ENCODE data around the gene EIF2AK2. TPM values are rescaled to one million over a fixed set of nuclear protein-coding genes. Genes with fewer than 3 reads are reported as not detected.
A peak's percentile ranks its signal among the peaks of the same experiment; 100 is the strongest.

The EIF2AK2 gene
- total and polyA plus RNA-seq, 2 experiments from 2014 or later: 33.8 to 35.5 TPM

DNA sequence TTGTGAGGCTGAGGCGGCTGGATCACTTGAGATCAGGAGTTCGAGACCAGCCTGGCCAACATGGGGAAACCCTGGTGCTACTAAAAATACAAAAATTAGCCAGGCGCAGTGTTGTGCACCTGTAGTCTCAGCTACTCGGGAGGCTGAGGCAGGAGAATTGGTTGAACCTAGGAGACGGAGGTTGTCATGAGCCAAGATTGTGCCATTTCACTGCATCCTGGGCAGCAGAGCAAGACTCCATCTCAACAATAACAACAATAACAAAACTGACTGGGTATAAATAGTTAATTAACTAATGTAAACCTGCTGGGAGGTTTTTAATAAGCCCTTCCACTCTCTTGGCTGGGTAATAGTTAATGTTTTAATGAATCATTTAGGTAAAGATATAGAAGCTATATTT is 23.9 kb upstream of the EIF2AK2 start:
- Mint-ChIP-seq H3K4me1 (peaks cover 25% of the 10 kb centered on the region), H3K27ac (peak overlapping the region; percentile 14; the same call in 1 of the 2 replicates), H3K36me3 (ENCODE audit: low read depth) (no peaks in the 10 kb centered on the region), H3K9me3 (no peaks in the 10 kb centered on the region; the same call in 2 of the 3 replicates), H3K4me3 (no peak overlapping the region), H3K27me3 (ENCODE audit: insufficient read depth, low read depth, poor library complexity) (peaks cover 4% of the 10 kb centered on the region)
- ATAC-seq (no peak), DNase-seq (ENCODE audit: low spot score) (no peak)
- Histone ChIP-seq H3K4me1 (ENCODE audit: insufficient read depth) (peaks cover 16% of the 10 kb centered on the region), H4K20me1 (replicated peaks; ENCODE audit: insufficient read depth) (no peaks in the 10 kb centered on the region), H3K27me3 (ENCODE audit: insufficient read depth) (no peaks in the 10 kb centered on the region), H3K4me3 (no peak overlapping the region), H3K4me2 (no peak overlapping the region), H3K36me3 (ENCODE audit: insufficient read depth) (no peaks in the 10 kb centered on the region), H3K27ac (ENCODE audit: low read depth) (no peak overlapping the region), H3K9me2 (ENCODE audit: insufficient read depth) (no peaks in the 10 kb centered on the region), H3K79me2 (replicated peaks; ENCODE audit: insufficient read depth) (no peaks in the 10 kb centered on the region), H2AFZ (no peak overlapping the region), H3F3A (replicated peaks; ENCODE audit: low read depth) (peaks cover 5% of the 10 kb centered on the region; the same call in 1 of the 2 replicates)
- TF ChIP-seq, protein P1, sequence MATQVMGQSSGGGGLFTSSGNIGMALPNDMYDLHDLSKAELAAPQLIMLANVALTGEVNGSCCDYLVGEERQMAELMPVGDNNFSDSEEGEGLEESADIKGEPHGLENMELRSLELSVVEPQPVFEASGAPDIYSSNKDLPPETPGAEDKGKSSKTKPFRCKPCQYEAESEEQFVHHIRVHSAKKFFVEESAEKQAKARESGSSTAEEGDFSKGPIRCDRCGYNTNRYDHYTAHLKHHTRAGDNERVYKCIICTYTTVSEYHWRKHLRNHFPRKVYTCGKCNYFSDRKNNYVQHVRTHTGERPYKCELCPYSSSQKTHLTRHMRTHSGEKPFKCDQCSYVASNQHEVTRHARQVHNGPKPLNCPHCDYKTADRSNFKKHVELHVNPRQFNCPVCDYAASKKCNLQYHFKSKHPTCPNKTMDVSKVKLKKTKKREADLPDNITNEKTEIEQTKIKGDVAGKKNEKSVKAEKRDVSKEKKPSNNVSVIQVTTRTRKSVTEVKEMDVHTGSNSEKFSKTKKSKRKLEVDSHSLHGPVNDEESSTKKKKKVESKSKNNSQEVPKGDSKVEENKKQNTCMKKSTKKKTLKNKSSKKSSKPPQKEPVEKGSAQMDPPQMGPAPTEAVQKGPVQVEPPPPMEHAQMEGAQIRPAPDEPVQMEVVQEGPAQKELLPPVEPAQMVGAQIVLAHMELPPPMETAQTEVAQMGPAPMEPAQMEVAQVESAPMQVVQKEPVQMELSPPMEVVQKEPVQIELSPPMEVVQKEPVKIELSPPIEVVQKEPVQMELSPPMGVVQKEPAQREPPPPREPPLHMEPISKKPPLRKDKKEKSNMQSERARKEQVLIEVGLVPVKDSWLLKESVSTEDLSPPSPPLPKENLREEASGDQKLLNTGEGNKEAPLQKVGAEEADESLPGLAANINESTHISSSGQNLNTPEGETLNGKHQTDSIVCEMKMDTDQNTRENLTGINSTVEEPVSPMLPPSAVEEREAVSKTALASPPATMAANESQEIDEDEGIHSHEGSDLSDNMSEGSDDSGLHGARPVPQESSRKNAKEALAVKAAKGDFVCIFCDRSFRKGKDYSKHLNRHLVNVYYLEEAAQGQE (IDR thresholded peaks at IDR 0.05; ENCODE audit: unreplicated experiment): no peak
- TF ChIP-seq, protein P2, sequence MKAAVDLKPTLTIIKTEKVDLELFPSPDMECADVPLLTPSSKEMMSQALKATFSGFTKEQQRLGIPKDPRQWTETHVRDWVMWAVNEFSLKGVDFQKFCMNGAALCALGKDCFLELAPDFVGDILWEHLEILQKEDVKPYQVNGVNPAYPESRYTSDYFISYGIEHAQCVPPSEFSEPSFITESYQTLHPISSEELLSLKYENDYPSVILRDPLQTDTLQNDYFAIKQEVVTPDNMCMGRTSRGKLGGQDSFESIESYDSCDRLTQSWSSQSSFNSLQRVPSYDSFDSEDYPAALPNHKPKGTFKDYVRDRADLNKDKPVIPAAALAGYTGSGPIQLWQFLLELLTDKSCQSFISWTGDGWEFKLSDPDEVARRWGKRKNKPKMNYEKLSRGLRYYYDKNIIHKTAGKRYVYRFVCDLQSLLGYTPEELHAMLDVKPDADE (IDR thresholded peaks at IDR 0.05): no peak
- TF ChIP-seq STAT1 (IDR thresholded peaks at IDR 0.05; ENCODE audit: unreplicated experiment) (no peak), ZNF114 (CRISPR knock-in tag; IDR thresholded peaks at IDR 0.05) (no peak), JUNB (IDR thresholded peaks at IDR 0.05; ENCODE audit: unreplicated experiment) (no peak), POLR2AphosphoS5 (IDR thresholded peaks at IDR 0.05; ENCODE audit: low read depth) (no peak), CREB1 (CRISPR knock-in tag; IDR thresholded peaks at IDR 0.05; ENCODE audit: low read depth) (no peak), EZH2 (IDR thresholded peaks at IDR 0.05; ENCODE audit: low read depth, unreplicated experiment) (no peak), EZH2phosphoT487 (IDR thresholded peaks at IDR 0.05; ENCODE audit: unreplicated experiment) (no peak), NANOG (IDR thresholded peaks at IDR 0.05; ENCODE audit: borderline replicate concordance) (no peak)
- TF ChIP-seq, protein P3, sequence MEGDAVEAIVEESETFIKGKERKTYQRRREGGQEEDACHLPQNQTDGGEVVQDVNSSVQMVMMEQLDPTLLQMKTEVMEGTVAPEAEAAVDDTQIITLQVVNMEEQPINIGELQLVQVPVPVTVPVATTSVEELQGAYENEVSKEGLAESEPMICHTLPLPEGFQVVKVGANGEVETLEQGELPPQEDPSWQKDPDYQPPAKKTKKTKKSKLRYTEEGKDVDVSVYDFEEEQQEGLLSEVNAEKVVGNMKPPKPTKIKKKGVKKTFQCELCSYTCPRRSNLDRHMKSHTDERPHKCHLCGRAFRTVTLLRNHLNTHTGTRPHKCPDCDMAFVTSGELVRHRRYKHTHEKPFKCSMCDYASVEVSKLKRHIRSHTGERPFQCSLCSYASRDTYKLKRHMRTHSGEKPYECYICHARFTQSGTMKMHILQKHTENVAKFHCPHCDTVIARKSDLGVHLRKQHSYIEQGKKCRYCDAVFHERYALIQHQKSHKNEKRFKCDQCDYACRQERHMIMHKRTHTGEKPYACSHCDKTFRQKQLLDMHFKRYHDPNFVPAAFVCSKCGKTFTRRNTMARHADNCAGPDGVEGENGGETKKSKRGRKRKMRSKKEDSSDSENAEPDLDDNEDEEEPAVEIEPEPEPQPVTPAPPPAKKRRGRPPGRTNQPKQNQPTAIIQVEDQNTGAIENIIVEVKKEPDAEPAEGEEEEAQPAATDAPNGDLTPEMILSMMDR (conservative IDR thresholded peaks at IDR 0.05; ENCODE audit: low read depth in 2 of 2): no peak
- TF ChIP-seq, protein P4, sequence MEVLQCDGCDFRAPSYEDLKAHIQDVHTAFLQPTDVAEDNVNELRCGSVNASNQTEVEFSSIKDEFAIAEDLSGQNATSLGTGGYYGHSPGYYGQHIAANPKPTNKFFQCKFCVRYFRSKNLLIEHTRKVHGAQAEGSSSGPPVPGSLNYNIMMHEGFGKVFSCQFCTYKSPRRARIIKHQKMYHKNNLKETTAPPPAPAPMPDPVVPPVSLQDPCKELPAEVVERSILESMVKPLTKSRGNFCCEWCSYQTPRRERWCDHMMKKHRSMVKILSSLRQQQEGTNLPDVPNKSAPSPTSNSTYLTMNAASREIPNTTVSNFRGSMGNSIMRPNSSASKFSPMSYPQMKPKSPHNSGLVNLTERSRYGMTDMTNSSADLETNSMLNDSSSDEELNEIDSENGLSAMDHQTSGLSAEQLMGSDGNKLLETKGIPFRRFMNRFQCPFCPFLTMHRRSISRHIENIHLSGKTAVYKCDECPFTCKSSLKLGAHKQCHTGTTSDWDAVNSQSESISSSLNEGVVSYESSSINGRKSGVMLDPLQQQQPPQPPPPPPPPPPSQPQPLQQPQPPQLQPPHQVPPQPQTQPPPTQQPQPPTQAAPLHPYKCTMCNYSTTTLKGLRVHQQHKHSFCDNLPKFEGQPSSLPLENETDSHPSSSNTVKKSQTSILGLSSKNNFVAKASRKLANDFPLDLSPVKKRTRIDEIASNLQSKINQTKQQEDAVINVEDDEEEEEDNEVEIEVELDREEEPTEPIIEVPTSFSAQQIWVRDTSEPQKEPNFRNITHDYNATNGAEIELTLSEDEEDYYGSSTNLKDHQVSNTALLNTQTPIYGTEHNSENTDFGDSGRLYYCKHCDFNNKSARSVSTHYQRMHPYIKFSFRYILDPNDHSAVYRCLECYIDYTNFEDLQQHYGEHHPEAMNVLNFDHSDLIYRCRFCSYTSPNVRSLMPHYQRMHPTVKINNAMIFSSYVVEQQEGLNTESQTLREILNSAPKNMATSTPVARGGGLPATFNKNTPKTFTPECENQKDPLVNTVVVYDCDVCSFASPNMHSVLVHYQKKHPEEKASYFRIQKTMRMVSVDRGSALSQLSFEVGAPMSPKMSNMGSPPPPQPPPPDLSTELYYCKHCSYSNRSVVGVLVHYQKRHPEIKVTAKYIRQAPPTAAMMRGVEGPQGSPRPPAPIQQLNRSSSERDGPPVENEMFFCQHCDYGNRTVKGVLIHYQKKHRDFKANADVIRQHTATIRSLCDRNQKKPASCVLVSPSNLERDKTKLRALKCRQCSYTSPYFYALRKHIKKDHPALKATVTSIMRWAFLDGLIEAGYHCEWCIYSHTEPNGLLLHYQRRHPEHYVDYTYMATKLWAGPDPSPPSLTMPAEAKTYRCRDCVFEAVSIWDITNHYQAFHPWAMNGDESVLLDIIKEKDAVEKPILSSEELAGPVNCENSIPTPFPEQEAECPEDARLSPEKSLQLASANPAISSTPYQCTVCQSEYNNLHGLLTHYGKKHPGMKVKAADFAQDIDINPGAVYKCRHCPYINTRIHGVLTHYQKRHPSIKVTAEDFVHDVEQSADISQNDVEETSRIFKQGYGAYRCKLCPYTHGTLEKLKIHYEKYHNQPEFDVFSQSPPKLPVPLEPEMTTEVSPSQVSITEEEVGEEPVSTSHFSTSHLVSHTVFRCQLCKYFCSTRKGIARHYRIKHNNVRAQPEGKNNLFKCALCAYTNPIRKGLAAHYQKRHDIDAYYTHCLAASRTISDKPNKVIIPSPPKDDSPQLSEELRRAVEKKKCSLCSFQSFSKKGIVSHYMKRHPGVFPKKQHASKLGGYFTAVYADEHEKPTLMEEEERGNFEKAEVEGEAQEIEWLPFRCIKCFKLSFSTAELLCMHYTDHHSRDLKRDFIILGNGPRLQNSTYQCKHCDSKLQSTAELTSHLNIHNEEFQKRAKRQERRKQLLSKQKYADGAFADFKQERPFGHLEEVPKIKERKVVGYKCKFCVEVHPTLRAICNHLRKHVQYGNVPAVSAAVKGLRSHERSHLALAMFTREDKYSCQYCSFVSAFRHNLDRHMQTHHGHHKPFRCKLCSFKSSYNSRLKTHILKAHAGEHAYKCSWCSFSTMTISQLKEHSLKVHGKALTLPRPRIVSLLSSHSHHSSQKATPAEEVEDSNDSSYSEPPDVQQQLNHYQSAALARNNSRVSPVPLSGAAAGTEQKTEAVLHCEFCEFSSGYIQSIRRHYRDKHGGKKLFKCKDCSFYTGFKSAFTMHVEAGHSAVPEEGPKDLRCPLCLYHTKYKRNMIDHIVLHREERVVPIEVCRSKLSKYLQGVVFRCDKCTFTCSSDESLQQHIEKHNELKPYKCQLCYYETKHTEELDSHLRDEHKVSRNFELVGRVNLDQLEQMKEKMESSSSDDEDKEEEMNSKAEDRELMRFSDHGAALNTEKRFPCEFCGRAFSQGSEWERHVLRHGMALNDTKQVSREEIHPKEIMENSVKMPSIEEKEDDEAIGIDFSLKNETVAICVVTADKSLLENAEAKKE (CRISPR knock-in tag; IDR thresholded peaks at IDR 0.05): no peak
